CD14-positive monocyte (primary cell): Measurements from ENCODE around the gene NDUFAB1. TPM values are rescaled to one million over a fixed set of nuclear protein-coding genes. Genes with fewer than 3 reads are reported as not detected.

Experiments
- DNase-seq, 3 donors: peaks; one replicate each; pipeline ENCODE4 v3.0.0-alpha.2; 2011 to 2022
- H2AFZ ChIP-seq: 2 replicates; pipeline ENCODE4 v1.6.0; 2012; ENCODE audit warnings: mild to moderate bottlenecking, low read depth, low read length, inconsistent platforms; ENCODE audit not compliant: insufficient read depth, poor library complexity, severe bottlenecking
- H3K27ac ChIP-seq, 2 donors: 1 replicate in 1 of 2; 2 replicates in 1 of 2; pipeline ENCODE4 v1.5.1; 2012 to 2013; ENCODE audit warnings: low read length in 2 of 2, control low read depth in 1 of 2, inconsistent platforms in 1 of 2, low read depth in 1 of 2, mild to moderate bottlenecking in 1 of 2
- H3K27me3 ChIP-seq, 2 donors: one replicate each; pipeline versions ENCODE4 v1.6.0 to v1.6.1; 2011 to 2013; ENCODE audit warnings: low read length in 2 of 2; ENCODE audit not compliant: control insufficient read depth in 2 of 2, insufficient read depth in 2 of 2
- H3K36me3 ChIP-seq, 2 donors: replicated peaks in 1 of 2; 1 replicate in 1 of 2; 2 replicates in 1 of 2; pipeline versions ENCODE4 v1.5.1 to v1.6.1; 2012 to 2013; ENCODE audit warnings: low read length in 2 of 2, control low read depth in 1 of 2, inconsistent platforms in 1 of 2, mild to moderate bottlenecking in 1 of 2; ENCODE audit not compliant: insufficient read depth in 2 of 2, control insufficient read depth in 1 of 2
- H3K4me1 ChIP-seq, 2 donors: 1 replicate in 1 of 2; 2 replicates in 1 of 2; pipeline versions ENCODE4 v1.5.1 to v1.6.1; 2012 to 2013; ENCODE audit warnings: low read length in 2 of 2, control low read depth in 1 of 2, inconsistent platforms in 1 of 2, mild to moderate bottlenecking in 1 of 2, moderate library complexity in 1 of 2; ENCODE audit not compliant: insufficient read depth in 2 of 2, control insufficient read depth in 1 of 2
- H3K4me2 ChIP-seq: replicated peaks from 2 replicates; pipeline ENCODE3; 2012; ENCODE audit warnings: low read length, moderate library complexity, mild to moderate bottlenecking; ENCODE audit not compliant: poor library complexity, severe bottlenecking; ENCODE audit errors: extremely low read depth
- H3K4me3 ChIP-seq, 3 experiments: fragments of 200-600 bp in 1 of 3; sonication (generic) in 1 of 3; replicated peaks in 1 of 3; 1 replicate in 2 of 3; 2 replicates in 1 of 3; pipeline ENCODE4 v1.5.1; 2011 to 2013; ENCODE audit warnings: low read length in 3 of 3, mild to moderate bottlenecking in 3 of 3, control low read depth in 2 of 3, low read depth in 2 of 3, inconsistent platforms in 1 of 3, moderate library complexity in 1 of 3
- H3K79me2 ChIP-seq: 2 replicates; pipeline ENCODE4 v1.6.0; 2012; ENCODE audit warnings: mild to moderate bottlenecking, control low read depth, inconsistent platforms, low read length, moderate library complexity; ENCODE audit not compliant: insufficient read depth
- H3K9ac ChIP-seq: 2 replicates; pipeline ENCODE4 v1.6.0; 2017; ENCODE audit warnings: low read length, mild to moderate bottlenecking; ENCODE audit not compliant: insufficient read depth, poor library complexity, severe bottlenecking
- H3K9me3 ChIP-seq, 2 donors: replicated peaks in 1 of 2; 1 replicate in 1 of 2; 2 replicates in 1 of 2; pipeline versions ENCODE4 v1.5.1 to v1.6.1; 2012 to 2013; ENCODE audit warnings: low read length in 2 of 2, control low read depth in 1 of 2; ENCODE audit not compliant: control insufficient read depth in 1 of 2, insufficient read depth in 1 of 2
- H4K20me1 ChIP-seq: 2 replicates; pipeline ENCODE4 v1.6.0; 2012; ENCODE audit warnings: mild to moderate bottlenecking, low read length, control low read depth, moderate library complexity; ENCODE audit not compliant: insufficient read depth
- H3K27ac Mint-ChIP-seq, 7 donors: one replicate each; pipeline ENCODE4 v1.8.0; 2020; ENCODE audit warnings: mild to moderate bottlenecking in 7 of 7, mixed read lengths in 7 of 7, moderate library complexity in 6 of 7, inconsistent platforms in 2 of 7
- H3K27me3 Mint-ChIP-seq, 3 donors: one replicate each; pipeline ENCODE4 v1.8.0; 2021 to 2022; ENCODE audit warnings: low read depth in 3 of 3, mild to moderate bottlenecking in 3 of 3, mixed read lengths in 3 of 3, moderate library complexity in 3 of 3, inconsistent platforms in 1 of 3
- H3K36me3 Mint-ChIP-seq, 2 donors: one replicate each; pipeline ENCODE4 v1.8.0; 2020; ENCODE audit warnings: mixed read lengths in 2 of 2, inconsistent platforms in 1 of 2, mild to moderate bottlenecking in 1 of 2
- H3K4me1 Mint-ChIP-seq: one replicate; pipeline ENCODE4 v1.8.0; 2020; ENCODE audit warnings: mild to moderate bottlenecking, mixed read lengths
- H3K4me3 Mint-ChIP-seq, 2 donors: one replicate each; pipeline ENCODE4 v1.8.0; 2020; ENCODE audit warnings: mild to moderate bottlenecking in 2 of 2, mixed read lengths in 2 of 2, moderate library complexity in 1 of 2
- H3K9me3 Mint-ChIP-seq, 7 donors: one replicate each; pipeline ENCODE4 v1.8.0; 2020 to 2022; ENCODE audit warnings: mixed read lengths in 7 of 7, mild to moderate bottlenecking in 6 of 7, moderate library complexity in 6 of 7, inconsistent platforms in 2 of 7
- CTCF ChIP-seq: fragments of 200-600 bp; IDR thresholded peaks from one replicate; pipeline ENCODE4 v1.8.0; 2022; ENCODE audit warnings: antibody characterized with exemption, mild to moderate bottlenecking
- WGBS: methylation state at CpG from one replicate; pipeline ENCODE4 v1.1.5; 2013; ENCODE audit warnings: missing lambda C conversion rate; ENCODE audit not compliant: insufficient coverage; 5-methylcytosine and 5-hydroxymethylcytosine counted together
- intact Hi-C, 2 donors: fragments of 100-400 bp; cut with micrococcal nuclease; formaldehyde crosslinking; loops; one replicate each; pipeline versions ENCODE4 v1.15.0 to v1.15.1; 2023
- polyA plus RNA-seq, 3 donors: library from polyadenylated mRNA; depleted of rRNA in 1 of 3; unstranded in 2 of 3; stranded (reverse) in 1 of 3; fragments of 300-500 nt in 2 of 3; fragments of >200 nt in 1 of 3; fragmentation: Illumina TruSeq in 2 of 3; gene quantifications; 1 replicate in 2 of 3; 2 replicates in 1 of 3; pipeline ENCODE4 v1.2.3, GENCODE V29; 2012 to 2021

Gene NDUFAB1
- polyA plus RNA-seq, 3 donors, result 50.2 to 257 (median 240) TPM

GRCh38 chr16:23629516-23629915 is 33.4 kb upstream of the NDUFAB1 start:
- Mint-ChIP-seq H3K36me3 (peaks cover 49 to 60% of the 10 kb centered on the region in 2 donors), H3K4me3 (no peak overlapping the region), H3K9me3 (no peaks in the 10 kb centered on the region), H3K27ac (peak overlapping the region in 1 of 7 donors; percentile 64), H3K27me3 (peaks cover 0 to 2% (median 0%) of the 10 kb centered on the region in 3 donors), H3K4me1 (no peaks in the 10 kb centered on the region)
- DNase-seq, result no peak
- no peaks in the 10 kb centered on the region for H3K9me3 ChIP-seq
- no peak overlapping the region for H2AFZ ChIP-seq
- H3K79me2 ChIP-seq, result no peaks in the 10 kb centered on the region
- H3K4me1 ChIP-seq, result no peaks in the 10 kb centered on the region
- no peak for TF ChIP-seq CTCF
- peaks cover 40 to 62% of the 10 kb centered on the region in 2 donors for H3K36me3 ChIP-seq
- H3K27me3 ChIP-seq, result no peaks in the 10 kb centered on the region
- H3K9ac ChIP-seq, result no peak overlapping the region
- intact Hi-C loops, result no loop called here
- H4K20me1 ChIP-seq, result no peaks in the 10 kb centered on the region
- 94% methylated on average over 5 of the region's 8 CpGs for WGBS
- H3K27ac ChIP-seq, result no peak overlapping the region
- H3K4me3 ChIP-seq, result no peak overlapping the region
- H3K4me2 ChIP-seq, result no peak overlapping the region

GRCh38 chr16:23624092-23624491 is 28.0 kb upstream of the NDUFAB1 start:
- Histone ChIP-seq H3K36me3 (peaks cover 66 to 86% of the 10 kb centered on the region in 2 donors), H3K9me3 (no peaks in the 10 kb centered on the region), H3K9ac (no peak overlapping the region), H3K79me2 (no peaks in the 10 kb centered on the region), H3K27me3 (no peaks in the 10 kb centered on the region), H3K4me2 (no peak overlapping the region), H3K4me1 (no peaks in the 10 kb centered on the region), H4K20me1 (no peaks in the 10 kb centered on the region), H3K27ac (no peak overlapping the region), H3K4me3 (no peak overlapping the region), H2AFZ (no peak overlapping the region)
- intact Hi-C loops, result no loop called here
- H3K9me3 Mint-ChIP-seq, result no peaks in the 10 kb centered on the region
- no peak for DNase-seq
- H3K27ac Mint-ChIP-seq, result no peak overlapping the region
- no peak for TF ChIP-seq CTCF
- H3K36me3 Mint-ChIP-seq, result peaks cover 69 to 84% of the 10 kb centered on the region in 2 donors
- H3K4me3 Mint-ChIP-seq, result no peak overlapping the region
- H3K27me3 Mint-ChIP-seq, result no peaks in the 10 kb centered on the region
- no peaks in the 10 kb centered on the region for H3K4me1 Mint-ChIP-seq
